Measurements from ENCODE around the gene CST1. TPM values are rescaled to one million over a fixed set of nuclear protein-coding genes. Genes with fewer than 3 reads are reported as not detected.
"Not testable (repeated sequence)": the region's sequence is repeated elsewhere in the genome, so short reads cannot be mapped to it uniquely, and the experiment has no call there.

CST1 gene
- total RNA-seq, 1 donor from 2014 or later, result not detected

- DNase-seq (ENCODE audit: missing footprints); intact Hi-C loops (cut with DNase I); ATAC-seq: not testable (repeated sequence)
Observed at GRCh38 chr20:23723659-23724307, 27.0 kb downstream of the CST1 start.

- DNase-seq (ENCODE audit: missing footprints); ATAC-seq; intact Hi-C loops (cut with DNase I): not testable (repeated sequence)
Observed at GRCh38 chr20:23722851-23723250, 27.9 kb downstream of the CST1 start.

- intact Hi-C loops (cut with DNase I), result no loop called here
- ATAC-seq (peak; percentile 50), DNase-seq (ENCODE audit: missing footprints) (no peak)
Observed at GRCh38 chr20:23721962-23722361, 28.8 kb downstream of the CST1 start.

- ATAC-seq; intact Hi-C loops (cut with DNase I); DNase-seq (ENCODE audit: missing footprints): not testable (repeated sequence)
Observed at GRCh38 chr20:23719351-23719750, 31.4 kb downstream of the CST1 start.

- intact Hi-C loops (cut with DNase I); DNase-seq (ENCODE audit: missing footprints); ATAC-seq: not testable (repeated sequence)
Observed at GRCh38 chr20:23711778-23712177, 39.0 kb downstream of the CST1 start.

- ATAC-seq (no peak), DNase-seq (ENCODE audit: missing footprints) (no peak)
- intact Hi-C loops (cut with DNase I), result no loop called here
Observed at GRCh38 chr20:23710771-23711170, 40.0 kb downstream of the CST1 start.

GRCh38 chr20:23705895-23706294 is 44.8 kb downstream of the CST1 start:
- no peak for ATAC-seq

GRCh38 chr20:23702021-23702420 is 48.7 kb downstream of the CST1 start:
- ATAC-seq, result no peak
- intact Hi-C loops (cut with DNase I), result no loop called here
- no peak for DNase-seq (ENCODE audit: missing footprints)

More at GRCh38 chr20:23705895-23706294, 44.8 kb downstream of the CST1 start:
- intact Hi-C loops (cut with DNase I), result no loop called here
- no peak for DNase-seq (ENCODE audit: missing footprints)

- intact Hi-C loops (cut with DNase I), result no loop called here
- DNase-seq (ENCODE audit: missing footprints), result no peak
- ATAC-seq, result no peak
Observed at GRCh38 chr20:23700931-23701330, 49.8 kb downstream of the CST1 start.

- intact Hi-C loops (cut with DNase I), result no loop called here
- no peak for DNase-seq (ENCODE audit: missing footprints)
Observed at GRCh38 chr20:23697947-23698346, 52.8 kb downstream of the CST1 start.

More at GRCh38 chr20:23697947-23698346, 52.8 kb downstream of the CST1 start:
- no peak for ATAC-seq

Other genes with a start within 250 kb of the CST1 start
- gene CST9L, start 182.5 kb downstream of the CST1 start, total RNA-seq, result not detected
- not detected for gene CST9, start 145.0 kb downstream of the CST1 start, total RNA-seq
- 1,033 TPM for gene CST3, start 113.0 kb downstream of the CST1 start, total RNA-seq
- not detected for gene CST4, start 61.9 kb downstream of the CST1 start, total RNA-seq
- not detected for gene CST2, start 75.8 kb upstream of the CST1 start, total RNA-seq
- not detected for gene CST5, start 128.8 kb upstream of the CST1 start, total RNA-seq
- gene GGTLC1, start 237.8 kb upstream of the CST1 start, total RNA-seq, result not detected

Data from Right ventricle myocardium inferior (tissue), 1 donor.